Measurements from ENCODE around the gene MEGF6. TPM values are rescaled to one million over a fixed set of nuclear protein-coding genes. Genes with fewer than 3 reads are reported as not detected.

The MEGF6 gene
- total and polyA plus RNA-seq, 2 donors (not counting 1 experiment from before 2014, with no cell fraction given): 43.2 to 77.3 TPM

- Histone ChIP-seq H4K20me1 (ENCODE audit: control insufficient read depth, insufficient read depth, low read length, poor library complexity, severe bottlenecking) (no peaks in the 10 kb centered on the region), H3K36me3 (replicated peaks in 1 of 2; ENCODE audit: control extremely low read depth in 1 of 2, control insufficient read depth in 1 of 2, extremely low read depth in 1 of 2, insufficient read depth in 2 of 2, low read length in 1 of 2) (no peaks in the 10 kb centered on the region), H3K9ac (ENCODE audit: low read length) (no peak overlapping the region), H3K9me3 (ENCODE audit: control extremely low read depth in 1 of 3, control insufficient read depth in 2 of 3, insufficient read depth in 1 of 3, low read length in 2 of 3) (no peaks in the 10 kb centered on the region), H3K4me3 (ENCODE audit: control extremely low read depth in 1 of 5, extremely low read depth in 1 of 5, insufficient read depth in 1 of 5, low read depth in 2 of 5, low read length in 4 of 5) (no peak overlapping the region), H3K79me2 (ENCODE audit: control insufficient read depth, insufficient read depth, low read length) (no peaks in the 10 kb centered on the region), H2AFZ (ENCODE audit: insufficient read depth, low read depth, low read length, poor library complexity, severe bottlenecking) (no peak overlapping the region), H3K4me2 (replicated peaks; ENCODE audit: low read depth, low read length, poor library complexity, severe bottlenecking) (no peak overlapping the region), H3K27me3 (replicated peaks in 1 of 4; ENCODE audit: control extremely low read depth in 1 of 4, control insufficient read depth in 3 of 4, insufficient read depth in 4 of 4, low read length in 3 of 4) (no peaks in the 10 kb centered on the region), H3K4me1 (ENCODE audit: control insufficient read depth in 2 of 2, insufficient read depth in 2 of 2, low read length in 2 of 2) (no peaks in the 10 kb centered on the region), H3K27ac (ENCODE audit: low read length in 2 of 2) (no peak overlapping the region)
- CTCF ChIA-PET: interaction anchor here (4.2 kb wide), 1 partner anchor 15 kb away, joined by 11 read pairs; no protein-coding TSS in a partner anchor
- H3K27ac Mint-ChIP-seq: no peak overlapping the region
- H3K4me1 Mint-ChIP-seq: peaks cover 4% of the 10 kb centered on the region
- intact Hi-C loops (cut with micrococcal nuclease): no loop called here
- ATAC-seq (ENCODE audit: low read depth) (no peak), DNase-seq (no peak)
- H3K27me3 Mint-ChIP-seq: peaks cover 3% of the 10 kb centered on the region
- WGBS (ENCODE audit: insufficient coverage): 90% methylated on average over 32 of the region's 34 CpGs
- TF ChIP-seq EZH2 (IDR thresholded peaks at IDR 0.05; ENCODE audit: borderline replicate concordance, insufficient read depth, low read depth, low read length, poor library complexity, severe bottlenecking) (no peak), CTCF (IDR thresholded peaks at IDR 0.05) (no peak)
- POLR2A ChIA-PET: no interaction called here
- no peaks in the 10 kb centered on the region for H3K9me3 Mint-ChIP-seq (ENCODE audit: insufficient read depth)
- H3K4me3 Mint-ChIP-seq: no peak overlapping the region
Measured at GRCh38 chr1:3468236-3469103, 142.8 kb downstream of the MEGF6 start.
